ENCODE results near the gene MEF2B.

- TF ChIP-seq, protein P1, sequence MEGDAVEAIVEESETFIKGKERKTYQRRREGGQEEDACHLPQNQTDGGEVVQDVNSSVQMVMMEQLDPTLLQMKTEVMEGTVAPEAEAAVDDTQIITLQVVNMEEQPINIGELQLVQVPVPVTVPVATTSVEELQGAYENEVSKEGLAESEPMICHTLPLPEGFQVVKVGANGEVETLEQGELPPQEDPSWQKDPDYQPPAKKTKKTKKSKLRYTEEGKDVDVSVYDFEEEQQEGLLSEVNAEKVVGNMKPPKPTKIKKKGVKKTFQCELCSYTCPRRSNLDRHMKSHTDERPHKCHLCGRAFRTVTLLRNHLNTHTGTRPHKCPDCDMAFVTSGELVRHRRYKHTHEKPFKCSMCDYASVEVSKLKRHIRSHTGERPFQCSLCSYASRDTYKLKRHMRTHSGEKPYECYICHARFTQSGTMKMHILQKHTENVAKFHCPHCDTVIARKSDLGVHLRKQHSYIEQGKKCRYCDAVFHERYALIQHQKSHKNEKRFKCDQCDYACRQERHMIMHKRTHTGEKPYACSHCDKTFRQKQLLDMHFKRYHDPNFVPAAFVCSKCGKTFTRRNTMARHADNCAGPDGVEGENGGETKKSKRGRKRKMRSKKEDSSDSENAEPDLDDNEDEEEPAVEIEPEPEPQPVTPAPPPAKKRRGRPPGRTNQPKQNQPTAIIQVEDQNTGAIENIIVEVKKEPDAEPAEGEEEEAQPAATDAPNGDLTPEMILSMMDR (conservative IDR thresholded peaks at IDR 0.05 in 1 of 2, IDR thresholded peaks at IDR 0.05 in 1 of 2; ENCODE audit: low read depth in 1 of 2, low read length in 2 of 2), result no peak
- TF ChIP-seq EZH2 (IDR thresholded peaks at IDR 0.05; ENCODE audit: low read length, missing control alignments), result no peak
Observed at GRCh38 chr19:19206938-19207337, 36.9 kb upstream of the MEF2B start.
